Osteoblast (primary cell): Measurements from ENCODE around the gene GDPGP1. TPM values are rescaled to one million over a fixed set of nuclear protein-coding genes. Genes with fewer than 3 reads are reported as not detected.
A peak's percentile ranks its signal among the peaks of the same experiment; 100 is the strongest.

Source experiments
- DNase-seq: peaks from one replicate; pipeline ENCODE4 v3.0.0; 2011; ENCODE audit warnings: low spot score, mixed read lengths; ENCODE audit not compliant: insufficient read length; ENCODE audit errors: missing footprints
- H2AFZ ChIP-seq: 2 replicates; pipeline ENCODE4 v1.6.0; 2011; ENCODE audit warnings: mild to moderate bottlenecking, low read length
- H3K27ac ChIP-seq: 2 replicates; pipeline ENCODE4 v1.5.1; 2011; ENCODE audit warnings: mild to moderate bottlenecking, low read depth, low read length, moderate library complexity
- H3K27me3 ChIP-seq: 2 replicates; pipeline ENCODE4 v1.6.0; 2012; ENCODE audit warnings: mild to moderate bottlenecking, control low read depth, inconsistent platforms, low read length, moderate library complexity; ENCODE audit not compliant: insufficient read depth
- H3K36me3 ChIP-seq: 2 replicates; pipeline ENCODE4 v1.5.1; 2011; ENCODE audit warnings: mild to moderate bottlenecking, low read length, control low read depth, moderate library complexity; ENCODE audit not compliant: insufficient read depth
- H3K4me1 ChIP-seq: 2 replicates; pipeline ENCODE4 v1.5.1; 2011; ENCODE audit warnings: mild to moderate bottlenecking, low read length, control low read depth, moderate library complexity; ENCODE audit not compliant: insufficient read depth
- H3K4me2 ChIP-seq: 2 replicates; pipeline ENCODE4 v1.6.0; 2011; ENCODE audit warnings: mild to moderate bottlenecking, low read length; ENCODE audit not compliant: insufficient read depth
- H3K4me3 ChIP-seq: fragments of 200-600 bp; sonication (generic); 3 replicates; pipeline ENCODE4 v1.5.1; 2012; ENCODE audit warnings: mild to moderate bottlenecking, low read length, inconsistent platforms; ENCODE audit not compliant: insufficient read depth
- H3K79me2 ChIP-seq: 2 replicates; pipeline ENCODE4 v1.6.0; 2012; ENCODE audit warnings: mild to moderate bottlenecking, low read length, control low read depth, inconsistent platforms; ENCODE audit not compliant: insufficient read depth
- H3K9me3 ChIP-seq: 2 replicates; pipeline ENCODE4 v1.5.1; 2011; ENCODE audit warnings: low read depth, low read length, control low read depth
- H4K20me1 ChIP-seq: 2 replicates; pipeline ENCODE4 v1.6.0; 2012; ENCODE audit warnings: mild to moderate bottlenecking, low read length, control low read depth; ENCODE audit not compliant: insufficient read depth
- CTCF ChIP-seq: IDR thresholded peaks from 2 replicates; pipeline ENCODE4 v1.5.1; 2011; ENCODE audit warnings: mild to moderate bottlenecking, low read depth, low read length, moderate library complexity; ENCODE audit errors: extremely low read depth
- total RNA-seq: library from RNA; depleted of rRNA; stranded (reverse); fragments of >200 nt; gene quantifications from 2 replicates; pipeline ENCODE4 v1.2.3, GENCODE V29; 2012

The GDPGP1 gene
- total RNA-seq, 1 donor = 8.0 TPM

GRCh38 chr15:90225504-90226234 is 8.3 kb upstream of the GDPGP1 start:
- TF ChIP-seq CTCF = no peak
- H3K4me2 ChIP-seq = no peak overlapping the region
- H3K27ac ChIP-seq = no peak overlapping the region
- H3K79me2 ChIP-seq = peaks cover 1% of the 10 kb centered on the region
- no peaks in the 10 kb centered on the region for H3K9me3 ChIP-seq
- no peaks in the 10 kb centered on the region for H3K27me3 ChIP-seq
- peak; percentile 79 for DNase-seq
- H3K4me1 ChIP-seq = peaks cover 5% of the 10 kb centered on the region
- H3K4me3 ChIP-seq = no peak overlapping the region
- peaks cover 19% of the 10 kb centered on the region for H3K36me3 ChIP-seq
- no peak overlapping the region for H2AFZ ChIP-seq
- peaks cover 3% of the 10 kb centered on the region for H4K20me1 ChIP-seq

- H3K27me3 ChIP-seq = no peaks in the 10 kb centered on the region
- no peak overlapping the region for H3K4me3 ChIP-seq
- H3K27ac ChIP-seq = no peak overlapping the region
- no peak overlapping the region for H2AFZ ChIP-seq
- H3K9me3 ChIP-seq = no peaks in the 10 kb centered on the region
- peak; percentile 76 for DNase-seq
- TF ChIP-seq CTCF = no peak
- H3K36me3 ChIP-seq = peaks cover 35% of the 10 kb centered on the region
- peaks cover 13% of the 10 kb centered on the region for H4K20me1 ChIP-seq
- H3K79me2 ChIP-seq = peaks cover 18% of the 10 kb centered on the region
- H3K4me1 ChIP-seq = peaks cover 4% of the 10 kb centered on the region
- H3K4me2 ChIP-seq = no peak overlapping the region
These were observed 6.7 kb upstream of the GDPGP1 start for GRCh38 chr15:90227336-90227735.

GRCh38 chr15:90227816-90228772 is 5.9 kb upstream of the GDPGP1 start:
- no peak overlapping the region for H3K4me3 ChIP-seq
- no peak overlapping the region for H2AFZ ChIP-seq
- no peak for DNase-seq
- peaks cover 25% of the 10 kb centered on the region for H3K79me2 ChIP-seq
- H3K27ac ChIP-seq = no peak overlapping the region
- H3K36me3 ChIP-seq = peaks cover 35% of the 10 kb centered on the region
- H3K4me2 ChIP-seq = no peak overlapping the region
- H4K20me1 ChIP-seq = peaks cover 17% of the 10 kb centered on the region
- no peaks in the 10 kb centered on the region for H3K9me3 ChIP-seq
- peaks cover 10% of the 10 kb centered on the region for H3K4me1 ChIP-seq
- TF ChIP-seq CTCF = no peak
- H3K27me3 ChIP-seq = no peaks in the 10 kb centered on the region

- peaks cover 30% of the 10 kb centered on the region for H3K79me2 ChIP-seq
- H3K4me3 ChIP-seq = no peak overlapping the region
- no peak overlapping the region for H3K27ac ChIP-seq
- peaks cover 17% of the 10 kb centered on the region for H4K20me1 ChIP-seq
- H3K9me3 ChIP-seq = no peaks in the 10 kb centered on the region
- H2AFZ ChIP-seq = no peak overlapping the region
- no peak for DNase-seq
- H3K27me3 ChIP-seq = no peaks in the 10 kb centered on the region
- peaks cover 10% of the 10 kb centered on the region for H3K4me1 ChIP-seq
- no peak for TF ChIP-seq CTCF
- no peak overlapping the region for H3K4me2 ChIP-seq
- peaks cover 35% of the 10 kb centered on the region for H3K36me3 ChIP-seq
These were observed 5.0 kb upstream of the GDPGP1 start for GRCh38 chr15:90228960-90229359.
